CD4-positive, alpha-beta T cell treated with Interferon gamma for 1 hour (primary cell): ENCODE measurements around the gene RPL28.
"Not testable (repeated sequence)": the region's sequence is repeated elsewhere in the genome, so short reads cannot be mapped to it uniquely, and the experiment has no call there.

Experiments used
- DNase-seq: peaks from one replicate; pipeline ENCODE4 v3.0.0-alpha.2; 2020

RPL28 gene

GRCh38 chr19:55433292-55433691, 47.6 kb downstream of the RPL28 start:
- no peak for DNase-seq

DNA sequence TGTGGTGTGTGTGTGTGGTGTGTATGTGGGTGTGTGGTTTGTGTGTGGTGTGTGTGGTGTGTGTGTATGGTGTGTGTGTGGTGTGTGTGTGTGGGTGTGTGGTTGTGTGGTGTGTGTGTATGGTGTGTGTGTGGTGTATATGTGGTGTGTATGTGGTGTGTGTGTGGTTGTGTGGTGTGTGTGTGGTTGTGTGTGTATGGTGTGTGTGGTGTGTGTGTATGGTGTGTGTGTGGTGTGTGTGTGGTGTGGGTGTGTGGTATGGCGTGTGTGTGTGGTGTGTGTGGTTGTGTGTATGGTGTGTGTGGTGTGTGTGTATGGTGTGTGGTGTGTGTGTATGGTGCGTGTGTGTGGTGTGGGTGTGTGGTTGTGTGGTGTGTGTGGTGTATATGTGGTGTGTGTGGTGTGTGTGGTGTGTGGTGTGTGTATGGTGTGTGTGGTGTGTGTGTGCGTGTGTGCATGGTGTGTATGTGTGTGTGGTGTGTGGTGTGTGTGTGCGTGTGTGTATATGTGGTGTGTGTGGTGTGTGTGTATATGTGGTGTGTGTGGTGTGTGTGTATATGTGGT, 48.7 kb downstream of the RPL28 start:
- DNase-seq, result no peak

DNA sequence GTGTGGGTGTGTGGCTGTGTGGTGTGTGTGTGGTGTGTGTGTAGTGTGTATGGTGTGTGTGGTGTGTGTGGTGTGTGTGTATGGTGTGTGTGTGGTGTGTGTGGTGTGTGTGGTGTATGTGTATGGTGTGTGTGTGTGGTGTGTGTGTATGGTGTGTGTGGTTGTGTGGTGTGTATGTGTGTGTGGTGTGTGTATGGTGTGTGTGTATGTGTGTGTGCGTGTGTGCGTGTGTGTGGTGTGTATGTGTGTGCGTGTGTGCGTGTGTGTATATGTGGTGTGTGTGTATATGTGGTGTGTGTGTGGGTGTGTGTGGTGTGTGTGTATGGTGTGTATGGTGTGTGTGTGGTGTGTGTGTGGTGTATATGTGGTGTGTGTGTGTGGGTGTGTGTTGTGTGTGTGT, 49.3 kb downstream of the RPL28 start:
- DNase-seq, result no peak

- no peak for DNase-seq
Observed at GRCh38 chr19:55436847-55437246, 51.1 kb downstream of the RPL28 start.

- DNase-seq, result no peak
Observed at GRCh38 chr19:55437410-55437809, 51.7 kb downstream of the RPL28 start.

- DNase-seq, result no peak
Observed at GRCh38 chr19:55439052-55439451, 53.3 kb downstream of the RPL28 start.

- no peak for DNase-seq
Observed at GRCh38 chr19:55440411-55441105, 54.8 kb downstream of the RPL28 start.

GRCh38 chr19:55441319-55441691, 55.6 kb downstream of the RPL28 start:
- DNase-seq, result no peak

- DNase-seq, result no peak
Observed at GRCh38 chr19:55441692-55442321, 56.1 kb downstream of the RPL28 start.

DNA sequence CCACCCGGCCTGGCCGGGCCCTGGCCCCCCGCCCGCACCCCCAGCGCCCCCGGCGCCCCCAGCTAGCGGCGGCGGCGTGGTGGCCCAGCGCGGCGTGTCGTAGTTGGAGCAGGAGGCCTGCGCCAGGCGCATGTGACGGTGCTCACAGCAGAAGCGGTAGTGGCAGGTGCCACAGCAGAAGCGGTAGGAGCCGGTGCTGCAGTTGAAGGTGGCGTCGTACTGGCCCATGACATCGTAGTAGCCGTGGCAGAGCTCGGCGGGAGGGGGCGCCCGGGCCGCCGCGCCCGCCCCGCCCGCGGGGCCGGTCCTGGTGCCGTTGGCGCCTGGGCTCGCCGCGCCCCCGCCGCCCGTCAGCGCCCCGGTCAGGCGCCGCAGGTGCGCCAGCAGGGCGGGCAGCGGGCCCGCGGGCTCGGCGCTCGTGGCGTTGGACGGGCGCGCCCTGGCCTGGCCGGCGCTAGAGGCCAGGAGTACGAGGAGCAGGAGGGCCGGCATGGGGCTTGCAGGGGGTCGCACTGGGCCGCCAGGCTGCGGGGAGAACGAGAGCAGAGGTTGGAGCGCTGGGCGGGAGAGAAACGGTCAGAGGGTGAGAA, 56.7 kb downstream of the RPL28 start:
- DNase-seq, result no peak

- no peak for DNase-seq
Observed at GRCh38 chr19:55443045-55443823, 57.5 kb downstream of the RPL28 start, which contains the start of gene SHISA7. TSS of gene SHISA7 (minus strand) at chr19:55443300. CDS start at chr19:55442863, 437 bp downstream.

DNA sequence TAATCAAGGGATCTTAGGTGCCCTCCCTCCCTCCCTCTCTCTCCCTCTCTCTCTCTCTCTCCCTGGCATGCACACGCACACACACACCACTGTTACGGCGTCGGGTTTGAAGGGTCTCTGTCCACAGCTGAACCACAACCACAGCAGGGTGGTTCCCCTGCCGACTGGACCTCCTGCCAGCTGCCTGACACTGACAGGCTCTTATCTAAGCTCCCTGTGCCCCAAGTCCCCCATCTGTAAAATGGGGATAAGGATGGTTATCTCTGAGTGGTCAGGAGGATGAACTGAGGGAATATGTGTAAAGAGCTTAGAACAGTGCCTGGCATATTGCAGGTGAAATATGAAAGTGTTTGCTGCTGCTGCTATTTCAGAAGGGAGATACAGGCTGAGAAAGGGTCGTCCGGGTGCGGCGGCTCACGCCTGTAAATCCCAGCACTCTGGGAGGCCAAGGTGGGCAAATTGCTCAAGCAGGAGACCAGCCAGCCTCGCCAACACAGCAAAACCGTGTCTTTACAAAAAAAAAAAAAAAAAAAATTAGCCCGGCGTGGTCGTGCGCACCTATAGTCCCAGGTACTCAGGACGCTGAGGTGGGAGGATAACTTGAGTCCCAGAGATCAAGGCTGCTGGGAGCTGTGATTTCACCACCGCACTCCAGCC, 58.2 kb downstream of the RPL28 start:
- DNase-seq, result no peak

DNA sequence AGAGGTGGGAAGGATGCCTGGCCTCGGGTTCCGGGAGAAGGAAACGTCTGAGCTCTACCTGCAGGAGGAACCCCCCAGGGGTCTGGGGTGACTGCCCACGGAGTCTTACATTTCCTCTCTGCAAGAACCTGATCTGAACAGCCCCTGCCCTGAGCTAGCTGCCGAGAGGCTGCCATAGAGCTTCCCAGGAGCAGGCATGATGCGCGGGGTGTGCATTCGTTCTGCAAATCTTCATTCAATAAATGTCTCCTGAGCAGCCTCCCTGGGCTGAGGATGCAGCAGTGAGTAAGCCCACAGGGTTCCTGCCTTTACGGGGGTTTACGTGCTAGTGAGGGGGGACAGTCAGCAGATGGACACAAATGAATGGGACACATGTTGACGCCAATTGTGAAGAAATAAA, 58.9 kb downstream of the RPL28 start:
- no peak for DNase-seq

DNA sequence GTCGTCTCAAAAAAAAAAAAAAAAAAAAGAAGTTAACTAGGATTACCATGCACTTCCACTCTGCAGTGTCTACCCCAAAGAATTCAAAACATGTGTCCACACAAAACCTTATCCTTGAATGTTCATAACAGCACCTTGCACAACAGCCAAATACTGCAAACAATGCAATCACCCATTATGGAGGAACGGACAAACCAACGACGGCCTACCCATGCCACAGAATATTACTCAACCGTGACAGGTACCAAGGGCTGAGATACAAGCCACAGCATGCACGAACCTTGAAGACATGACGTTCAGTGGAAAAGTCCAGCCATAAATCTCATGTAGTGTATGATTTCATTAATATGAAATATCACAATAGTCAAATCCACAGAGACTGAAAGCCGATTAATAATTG, 60.3 kb downstream of the RPL28 start:
- DNase-seq, result no peak

GRCh38 chr19:55447421-55448174, 61.9 kb downstream of the RPL28 start:
- no peak for DNase-seq

DNA sequence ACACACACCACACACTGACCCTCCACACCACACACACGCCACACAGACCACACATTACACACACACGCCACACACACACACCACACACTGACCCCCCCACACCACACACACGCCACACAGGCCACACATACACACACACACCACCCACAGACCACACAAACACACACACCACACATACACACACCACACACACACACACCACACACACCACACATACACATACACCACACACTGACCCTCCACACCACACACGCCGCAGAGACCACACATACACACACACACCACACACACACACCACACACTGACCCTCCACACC, 62.4 kb downstream of the RPL28 start:
- DNase-seq, result not testable (repeated sequence)

- no peak for DNase-seq
Observed at GRCh38 chr19:55449469-55449868, 63.7 kb downstream of the RPL28 start.

DNA sequence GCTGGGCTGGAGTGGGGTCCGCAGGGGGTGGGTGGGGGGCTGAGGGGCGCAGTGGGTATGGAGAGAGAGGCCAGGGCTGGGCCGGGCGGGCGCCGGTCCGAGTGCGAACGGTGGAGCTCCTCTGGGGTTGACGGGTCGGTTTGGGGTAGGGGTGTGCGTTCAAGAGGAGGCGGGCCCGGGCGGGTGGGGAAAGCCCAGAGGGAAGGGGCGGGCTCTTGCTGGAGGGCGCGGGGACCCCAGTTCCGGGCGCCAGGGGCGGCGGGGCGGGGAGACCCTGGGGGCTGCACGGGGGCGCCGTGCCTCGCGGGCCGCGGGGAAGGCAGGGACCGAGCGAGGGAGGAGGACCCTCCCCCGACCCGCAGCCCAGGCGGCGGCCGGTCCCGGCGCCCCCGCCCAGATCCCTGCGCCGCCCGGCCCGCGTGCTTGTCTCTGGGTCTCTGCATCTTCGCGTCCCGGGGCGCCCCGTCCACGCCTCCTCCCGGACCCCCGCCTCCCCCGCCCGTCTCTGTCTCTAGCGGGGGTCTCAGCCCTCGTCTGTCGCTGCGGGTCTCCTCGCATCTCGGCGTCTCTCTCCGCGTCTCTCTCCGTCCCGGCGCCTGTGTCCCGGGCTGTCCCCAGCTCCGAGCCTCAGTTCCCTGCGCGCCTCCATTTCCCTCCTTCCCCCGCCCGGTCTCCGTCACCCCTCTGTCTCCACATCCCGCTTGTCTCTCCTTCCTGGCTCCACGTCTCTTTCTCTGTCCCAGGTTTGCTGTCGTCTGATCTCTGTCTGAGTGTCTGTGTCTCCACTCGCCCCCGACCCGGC, 65.6 kb downstream of the RPL28 start:
- peak; percentile 22 for DNase-seq

GRCh38 chr19:55451965-55452748, 66.4 kb downstream of the RPL28 start:
- peak; percentile 54 for DNase-seq
